ENCODE results near the gene NUDT13.

NUDT13 gene

GRCh38 chr10:73167783-73168464, 57.7 kb downstream of the NUDT13 start, which contains the start of the genes ECD and FAM149B1:
ECD (minus strand) TSS chr10:73168008; CDS start chr10:73163937, 4,071 bp downstream.
FAM149B1 (plus strand) TSS chr10:73168119; CDS start chr10:73168340, 221 bp downstream.
- DNase-seq: peak; percentile 68

DNA sequence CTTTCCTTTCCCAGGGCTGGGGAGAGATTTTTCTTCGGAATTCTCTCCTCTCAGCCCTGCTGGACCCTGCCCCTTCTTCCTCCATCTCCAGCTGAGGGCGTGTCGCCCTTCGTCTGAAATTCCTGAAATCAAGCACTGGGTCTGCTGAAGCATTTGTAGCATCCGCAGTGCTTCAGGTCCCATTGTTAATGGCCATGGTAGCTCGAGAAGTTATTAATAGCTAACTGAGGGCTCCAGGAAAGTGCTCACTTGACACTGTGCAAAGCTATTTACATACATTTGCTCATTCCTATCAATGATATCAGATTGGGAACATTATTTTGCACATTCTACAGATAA, 58.2 kb downstream of the NUDT13 start:
- DNase-seq: no peak

DNA sequence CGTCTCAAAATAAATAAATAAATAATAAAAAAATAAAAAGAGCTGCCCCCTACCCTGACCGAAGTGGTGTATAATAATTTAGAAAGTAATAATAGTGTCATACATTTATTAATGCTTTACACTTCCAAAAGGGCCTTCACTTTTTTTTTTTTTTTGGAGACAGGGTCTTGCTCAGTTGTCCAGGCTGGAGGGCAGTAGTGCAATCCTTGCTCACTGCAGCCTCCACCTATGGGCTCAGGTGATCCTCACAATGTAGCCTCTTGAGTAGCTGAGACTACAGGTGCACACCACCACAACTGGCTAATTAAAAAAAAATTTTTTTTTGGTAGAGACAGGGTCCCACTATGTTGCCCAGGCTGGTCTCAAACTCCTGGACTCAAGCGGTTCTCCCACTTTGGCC, 59.1 kb downstream of the NUDT13 start:
- no peak for DNase-seq

- DNase-seq: no peak
Observed at GRCh38 chr10:73172867-73173266, 62.6 kb downstream of the NUDT13 start.

DNA sequence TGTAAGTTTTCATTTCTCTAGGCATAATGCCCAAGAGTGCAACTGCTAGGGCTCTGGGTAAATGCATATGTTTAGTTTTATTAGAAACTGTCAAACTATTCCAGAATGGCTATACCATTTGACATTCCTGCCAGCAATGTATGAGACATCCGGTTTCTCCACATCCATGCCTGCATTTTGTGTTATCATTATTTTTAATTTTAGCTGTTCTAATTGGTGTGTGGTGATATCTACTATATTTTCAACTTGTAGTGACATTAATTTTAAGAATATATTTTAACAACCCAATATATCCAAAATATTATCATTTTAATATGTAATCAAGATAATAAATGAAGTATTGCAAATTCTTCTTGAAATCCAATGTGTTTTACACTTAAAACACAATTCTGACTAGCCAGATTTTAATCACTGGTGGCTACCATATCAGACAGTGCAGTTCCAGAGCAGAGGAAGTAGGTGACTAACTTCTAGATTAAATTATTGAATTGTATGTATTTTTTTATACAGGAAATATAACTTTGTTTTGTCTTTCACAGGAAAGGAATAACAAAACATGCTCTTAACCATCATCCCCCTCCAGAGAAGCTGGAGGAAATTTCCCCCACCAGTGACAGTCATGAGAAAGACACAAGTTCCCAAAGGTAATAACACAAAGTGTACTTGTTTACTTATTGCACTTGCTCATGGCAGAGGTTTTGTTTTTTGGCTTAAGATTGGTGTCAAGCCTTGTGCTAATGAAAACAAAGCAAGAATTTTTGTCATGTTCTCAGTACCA, 64.1 kb downstream of the NUDT13 start:
- DNase-seq: no peak

All from NCI-H1048 (cell line).